PC-3 (cell line): Measurements from ENCODE around the gene SH3RF3.

Experiments
- EZH2 ChIP-seq: fragments of 300-600 bp; sonication (generic); IDR thresholded peaks from one replicate; pipeline ENCODE4 v1.6.1; 2017; ENCODE audit warnings: antibody characterized with exemption, mild to moderate bottlenecking, low read length; ENCODE audit not compliant: unreplicated experiment
- TF ChIP-seq, protein P1 (sequence below): fragments of 300-600 bp; sonication (generic); conservative IDR thresholded peaks from 2 replicates; pipeline ENCODE4 v1.5.1; 2017; ENCODE audit warnings: antibody characterized with exemption, low read depth, mild to moderate bottlenecking, low read length

DNA sequence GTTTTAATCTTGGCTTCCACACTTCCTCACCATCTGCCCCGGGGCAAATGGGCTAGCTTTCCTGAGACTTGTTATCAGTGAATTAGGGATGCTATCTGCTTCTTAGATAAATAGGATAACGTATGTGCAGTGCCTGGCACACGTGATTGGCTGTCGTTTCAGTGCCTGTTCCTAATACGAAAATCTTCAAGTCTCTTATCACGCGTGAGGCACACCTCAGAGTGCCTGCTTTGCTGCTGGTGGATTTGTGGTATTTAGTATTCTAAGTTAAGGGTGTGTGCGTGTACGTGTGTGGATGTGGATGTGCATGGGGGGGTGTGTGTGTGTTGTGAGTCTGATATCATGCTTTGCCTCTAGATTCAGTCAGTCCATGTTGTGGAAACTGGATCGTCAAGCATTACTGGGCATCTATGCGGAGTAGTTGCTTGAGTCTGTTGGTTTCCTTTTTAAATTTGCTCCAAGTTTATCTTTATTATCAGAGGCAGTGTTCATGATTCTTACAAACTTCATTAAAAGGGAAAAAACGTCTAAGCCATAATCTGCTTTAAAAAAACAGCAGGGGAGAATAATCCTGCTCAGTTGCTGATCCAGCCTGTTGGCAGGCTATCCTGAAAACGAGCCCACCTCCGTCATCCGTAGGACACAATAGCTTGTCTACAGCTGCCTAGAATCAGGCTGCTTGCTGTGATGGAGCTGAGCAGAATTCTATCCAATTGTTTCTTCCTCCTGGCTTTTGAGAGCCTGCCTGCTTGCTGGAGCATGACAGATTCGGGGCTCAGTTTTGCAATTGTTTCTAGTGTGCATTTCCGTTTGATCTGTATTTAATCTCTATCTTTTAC is 6.6 kb downstream of the SH3RF3 start:
- TF ChIP-seq, protein P1, sequence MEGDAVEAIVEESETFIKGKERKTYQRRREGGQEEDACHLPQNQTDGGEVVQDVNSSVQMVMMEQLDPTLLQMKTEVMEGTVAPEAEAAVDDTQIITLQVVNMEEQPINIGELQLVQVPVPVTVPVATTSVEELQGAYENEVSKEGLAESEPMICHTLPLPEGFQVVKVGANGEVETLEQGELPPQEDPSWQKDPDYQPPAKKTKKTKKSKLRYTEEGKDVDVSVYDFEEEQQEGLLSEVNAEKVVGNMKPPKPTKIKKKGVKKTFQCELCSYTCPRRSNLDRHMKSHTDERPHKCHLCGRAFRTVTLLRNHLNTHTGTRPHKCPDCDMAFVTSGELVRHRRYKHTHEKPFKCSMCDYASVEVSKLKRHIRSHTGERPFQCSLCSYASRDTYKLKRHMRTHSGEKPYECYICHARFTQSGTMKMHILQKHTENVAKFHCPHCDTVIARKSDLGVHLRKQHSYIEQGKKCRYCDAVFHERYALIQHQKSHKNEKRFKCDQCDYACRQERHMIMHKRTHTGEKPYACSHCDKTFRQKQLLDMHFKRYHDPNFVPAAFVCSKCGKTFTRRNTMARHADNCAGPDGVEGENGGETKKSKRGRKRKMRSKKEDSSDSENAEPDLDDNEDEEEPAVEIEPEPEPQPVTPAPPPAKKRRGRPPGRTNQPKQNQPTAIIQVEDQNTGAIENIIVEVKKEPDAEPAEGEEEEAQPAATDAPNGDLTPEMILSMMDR: no peak
- no peak for TF ChIP-seq EZH2
